Urinary bladder (tissue), 4 donors: Measurements from ENCODE around the gene KDM2B. TPM values are rescaled to one million over a fixed set of nuclear protein-coding genes. Genes with fewer than 3 reads are reported as not detected.
"Not testable (repeated sequence)": the region's sequence is repeated elsewhere in the genome, so short reads cannot be mapped to it uniquely, and the experiment has no call there.

ENCODE experiments used
- DNase-seq: peaks from one replicate; pipeline ENCODE4 v3.0.0-alpha.2; 2015; ENCODE audit errors: extremely low spot score
- H3K27ac ChIP-seq: one replicate; pipeline ENCODE4 v1.5.1; 2013; ENCODE audit warnings: low read depth, mild to moderate bottlenecking, moderate library complexity
- H3K36me3 ChIP-seq: one replicate; pipeline ENCODE4 v1.6.1; 2013; ENCODE audit warnings: mild to moderate bottlenecking, moderate library complexity; ENCODE audit not compliant: insufficient read depth
- H3K4me1 ChIP-seq: one replicate; pipeline ENCODE4 v1.6.1; 2013; ENCODE audit warnings: mild to moderate bottlenecking, moderate library complexity; ENCODE audit not compliant: insufficient read depth
- H3K4me3 ChIP-seq: one replicate; pipeline ENCODE4 v1.5.1; 2013; ENCODE audit warnings: low read depth, low read length
- WGBS: extraction: QIAGEN DNeasy Blood & Tissue Kit; methylation state at CpG from one replicate; pipeline ENCODE4 v1.1.7; 2013; 5-methylcytosine and 5-hydroxymethylcytosine counted together
- polyA plus RNA-seq: library from polyadenylated mRNA; stranded (reverse); fragments of 200-250 nt; gene quantifications from one replicate; pipeline ENCODE4 v1.2.3, GENCODE V29; 2013
- total RNA-seq: library from RNA; depleted of rRNA; stranded (reverse); fragments of >200 nt; gene quantifications from one replicate; pipeline ENCODE4 v1.2.3, GENCODE V29; 2014
- donor health status: healthy with polysubstance abuse.
- donor health status: healthy.

Gene KDM2B
- total and polyA plus RNA-seq, 2 donors, result 18.7 to 23.3 TPM

DNA sequence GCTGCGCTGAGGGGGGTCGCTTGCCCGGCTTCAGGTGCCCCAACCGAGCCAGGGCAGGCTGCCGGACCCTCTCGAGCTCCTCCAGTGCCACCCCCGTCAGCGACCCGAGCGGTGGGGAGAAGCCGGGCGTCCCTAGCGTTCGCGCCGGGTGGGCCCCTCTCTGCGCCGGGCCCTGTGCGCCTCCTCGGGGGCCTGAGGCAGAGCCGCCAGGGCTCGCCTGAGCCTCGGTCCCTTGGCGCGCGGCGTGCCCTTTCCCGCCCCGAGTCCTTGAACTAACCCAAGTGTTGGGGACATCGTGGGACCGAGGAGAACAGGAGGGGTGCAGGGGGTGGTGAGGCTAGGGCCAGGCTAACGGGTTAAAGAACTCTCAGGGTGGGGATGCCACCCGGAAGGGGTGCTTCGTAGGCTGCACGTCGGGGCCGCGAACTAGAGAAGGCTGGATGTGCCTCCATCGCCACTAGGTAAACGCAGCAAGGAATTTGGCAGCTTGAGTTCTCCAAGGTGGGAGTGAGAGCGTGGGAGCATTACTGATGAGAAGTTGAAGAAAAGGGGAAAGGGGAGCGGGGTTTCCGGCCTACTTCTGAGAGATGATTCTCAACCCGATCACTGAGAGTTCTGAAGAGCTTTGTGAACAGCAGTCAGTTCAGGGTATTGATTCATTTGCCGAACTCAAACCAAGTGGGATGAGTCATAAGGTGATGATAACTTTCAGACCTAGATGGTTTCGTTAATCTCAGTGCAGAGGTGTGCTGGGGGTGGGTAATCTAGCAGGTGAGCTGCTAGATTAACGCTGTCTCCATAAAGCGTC lies 180.3 kb downstream of the KDM2B start:
- WGBS, result 2% methylated on average over 48 of the region's 48 CpGs
- H3K36me3 ChIP-seq, result no peaks in the 10 kb centered on the region
- H3K4me3 ChIP-seq, result peak overlapping the region; percentile 78
- no peak for DNase-seq
- no peaks in the 10 kb centered on the region for H3K4me1 ChIP-seq
- peak overlapping the region; percentile 83 for H3K27ac ChIP-seq

DNA sequence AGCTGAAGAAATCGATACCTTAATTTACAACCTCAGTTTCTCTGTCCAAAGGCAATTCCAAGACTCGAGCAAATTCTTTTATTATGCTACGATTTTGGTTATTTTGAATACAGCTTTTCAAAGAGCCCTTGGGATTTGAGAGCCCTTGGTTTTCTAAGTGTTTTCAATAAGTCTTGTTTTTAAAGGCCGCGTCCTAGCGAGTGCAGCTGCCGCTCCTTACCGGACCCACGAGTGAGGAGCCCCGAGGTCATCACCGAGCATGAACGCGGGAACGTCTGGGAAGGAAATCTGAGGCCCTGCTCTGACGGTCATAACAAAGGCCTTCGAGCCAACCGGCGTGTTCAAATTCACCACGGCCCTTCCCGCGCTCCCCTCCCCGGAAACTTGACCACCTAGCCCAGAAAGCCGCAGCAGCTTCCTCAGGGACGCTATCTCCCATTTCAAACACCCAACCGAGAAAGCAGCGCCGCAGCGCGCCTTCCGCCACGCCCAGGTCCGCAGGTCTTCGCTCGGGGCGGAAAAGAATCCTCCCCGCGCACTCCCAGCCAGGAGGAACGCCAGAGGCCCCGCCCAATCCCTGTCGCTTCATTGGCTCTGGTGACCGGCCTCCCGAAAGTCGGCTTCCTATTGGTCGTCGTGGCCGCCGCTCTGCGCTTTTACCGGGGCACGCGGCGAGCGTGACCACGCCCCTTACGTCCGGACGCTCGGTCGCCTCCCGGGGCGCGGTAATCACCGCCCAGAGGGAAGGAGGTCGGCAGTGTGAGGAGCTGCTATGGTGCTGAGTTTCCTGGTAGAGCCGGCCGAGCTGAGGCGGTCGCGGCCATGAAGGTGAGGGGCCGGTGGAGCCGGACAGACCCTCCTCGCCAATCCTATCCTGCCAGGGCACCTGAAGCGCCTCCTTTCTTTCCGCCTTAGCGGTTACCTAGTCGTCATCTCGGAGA lies 181.2 kb downstream of the KDM2B start, which contains the start of gene RNF34:
TSS of gene RNF34 (plus strand) at position 728 of the 941 bp plus-strand sequence. CDS start at position 823, 95 bp downstream.
- H3K27ac ChIP-seq, result peak within 1 kb of the TSS; percentile 83
- H3K36me3 ChIP-seq, result no peaks in the 10 kb centered on the region
- H3K4me3 ChIP-seq, result peak within 1 kb of the TSS; percentile 78
- H3K4me1 ChIP-seq, result no peaks in the 10 kb centered on the region
- DNase-seq, result peak; percentile 92
- under 1% methylated on average over 77 of the region's 77 CpGs for WGBS

DNA sequence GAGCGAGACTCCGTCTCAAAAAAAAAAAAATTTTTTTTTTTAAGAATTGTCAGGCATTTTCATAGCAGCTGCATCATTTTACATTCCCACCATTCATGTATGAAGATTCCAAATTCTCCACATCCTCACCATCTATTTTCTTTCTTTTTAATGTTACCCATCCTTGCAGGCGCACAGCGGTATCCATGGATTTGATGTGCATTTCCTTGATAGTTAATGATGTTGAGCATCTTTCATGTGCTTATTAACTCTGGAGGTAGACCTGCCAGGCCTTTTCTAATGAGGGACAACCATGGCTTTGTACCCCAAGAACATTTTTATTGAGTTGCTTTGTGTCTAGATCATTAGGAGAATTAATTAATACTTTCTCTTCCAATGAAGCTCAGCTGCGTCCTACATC lies 182.5 kb downstream of the KDM2B start:
- Histone ChIP-seq H3K4me3 (no peak overlapping the region), H3K4me1 (no peaks in the 10 kb centered on the region), H3K27ac (no peak overlapping the region), H3K36me3 (no peaks in the 10 kb centered on the region)
- WGBS, result over 99% methylated on average over 5 of the region's 5 CpGs
- DNase-seq, result no peak

DNA sequence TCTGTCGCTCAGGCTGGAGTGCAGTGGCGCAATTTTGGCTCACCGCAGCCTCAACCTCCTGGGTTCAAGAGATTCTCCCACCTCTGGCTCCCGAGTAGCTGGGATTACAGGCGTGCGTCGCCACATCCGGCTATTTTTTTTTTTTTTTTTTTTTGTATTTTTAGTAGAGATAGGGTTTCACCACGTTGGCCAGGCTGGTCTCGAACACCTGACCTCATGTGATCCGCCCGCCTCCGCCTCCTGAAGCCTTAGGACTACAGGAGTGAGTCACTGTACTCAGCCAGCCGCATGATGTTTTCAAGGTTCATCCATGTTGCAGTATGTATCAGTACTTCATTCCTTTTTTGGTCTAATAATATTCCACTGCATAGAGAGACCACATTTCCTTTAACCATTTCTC lies 183.3 kb downstream of the KDM2B start:
- DNase-seq, result no peak
- H3K4me3 ChIP-seq, result no peak overlapping the region
- H3K4me1 ChIP-seq, result no peaks in the 10 kb centered on the region
- no peak overlapping the region for H3K27ac ChIP-seq
- WGBS, result 94% methylated on average over 14 of the region's 14 CpGs
- no peaks in the 10 kb centered on the region for H3K36me3 ChIP-seq

DNA sequence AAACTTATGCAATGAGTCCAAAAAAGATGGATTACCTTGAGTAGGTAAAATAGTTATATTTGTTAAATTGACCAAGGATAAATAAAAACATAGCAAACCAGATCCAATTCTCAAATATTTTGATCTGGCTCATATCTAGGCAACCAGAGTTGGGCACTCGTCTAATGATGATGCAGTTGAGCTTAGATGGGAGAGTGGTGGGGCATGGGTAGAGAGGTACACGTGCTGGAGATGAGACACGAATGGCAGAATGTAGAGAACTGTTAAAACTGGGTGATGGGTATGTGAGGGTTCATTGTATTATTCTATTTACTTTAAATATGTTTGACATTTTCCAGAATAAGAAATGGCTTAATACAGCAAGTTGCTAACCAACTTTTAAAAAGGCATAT lies 188.5 kb downstream of the KDM2B start:
- Histone ChIP-seq H3K27ac (no peak overlapping the region), H3K4me1 (no peaks in the 10 kb centered on the region), H3K36me3 (no peaks in the 10 kb centered on the region), H3K4me3 (no peak overlapping the region)
- DNase-seq, result no peak
- 80% methylated on average over 3 of the region's 3 CpGs for WGBS

DNA sequence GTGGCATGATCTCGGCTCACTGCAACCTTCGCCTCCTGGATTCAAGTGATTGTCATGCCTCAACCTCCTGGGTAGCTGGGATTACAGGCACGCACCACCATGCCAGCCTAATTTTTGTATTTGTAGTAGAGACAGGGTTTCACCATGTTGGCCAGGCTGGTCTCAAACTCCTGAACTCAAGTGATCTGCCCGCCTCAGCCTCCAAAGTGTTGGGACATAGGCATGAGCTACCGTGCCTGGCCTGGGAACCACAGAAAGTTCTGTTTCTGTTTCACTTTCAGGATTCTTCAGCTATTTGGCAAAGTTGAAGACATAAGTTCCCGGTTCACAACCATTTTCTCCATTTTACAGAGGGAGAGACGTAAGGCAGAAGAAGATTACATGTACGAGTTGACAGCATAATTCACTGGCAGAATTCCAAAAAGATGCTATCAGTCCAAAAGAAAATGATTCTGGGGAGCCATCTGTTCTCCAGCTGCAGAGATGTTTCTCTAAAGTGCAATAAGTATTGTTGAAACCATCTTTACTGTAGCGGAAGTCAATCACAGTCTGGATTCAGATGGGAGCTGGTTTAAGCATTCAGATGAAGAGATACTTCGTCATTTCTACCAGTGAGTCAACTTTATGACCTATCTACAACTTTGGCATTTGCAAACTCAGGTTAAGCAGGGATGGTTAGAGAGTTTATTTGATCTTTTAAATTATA lies 189.1 kb downstream of the KDM2B start:
- H3K36me3 ChIP-seq, result no peaks in the 10 kb centered on the region
- 45% methylated on average over 10 of the region's 10 CpGs for WGBS
- no peak for DNase-seq
- peak overlapping the region; percentile 4 for H3K4me3 ChIP-seq
- H3K27ac ChIP-seq, result no peak overlapping the region
- no peaks in the 10 kb centered on the region for H3K4me1 ChIP-seq

DNA sequence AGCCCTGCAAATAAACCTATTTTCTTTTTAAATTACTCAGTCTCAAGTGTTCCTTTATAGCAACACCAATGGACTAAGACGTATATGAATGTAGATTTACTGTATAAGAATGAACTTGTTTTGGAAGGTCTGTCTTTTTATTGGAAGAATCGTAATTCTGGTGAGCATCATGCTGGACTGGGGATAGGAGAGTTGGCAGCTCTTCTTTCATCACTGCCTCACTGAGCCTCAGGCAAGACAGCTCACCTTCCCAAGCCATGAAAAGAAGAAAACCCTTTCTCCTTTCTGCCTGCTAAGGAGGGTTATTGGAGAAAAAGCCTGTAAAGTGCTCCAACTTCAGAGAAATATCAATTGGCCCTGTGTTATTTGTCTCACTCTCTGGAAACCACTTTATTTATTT lies 190.0 kb downstream of the KDM2B start:
- no peaks in the 10 kb centered on the region for H3K36me3 ChIP-seq
- H3K27ac ChIP-seq, result no peak overlapping the region
- H3K4me3 ChIP-seq, result no peak overlapping the region
- H3K4me1 ChIP-seq, result no peaks in the 10 kb centered on the region
- WGBS, result 74% methylated on average over 2 of the region's 2 CpGs
- DNase-seq, result no peak

DNA sequence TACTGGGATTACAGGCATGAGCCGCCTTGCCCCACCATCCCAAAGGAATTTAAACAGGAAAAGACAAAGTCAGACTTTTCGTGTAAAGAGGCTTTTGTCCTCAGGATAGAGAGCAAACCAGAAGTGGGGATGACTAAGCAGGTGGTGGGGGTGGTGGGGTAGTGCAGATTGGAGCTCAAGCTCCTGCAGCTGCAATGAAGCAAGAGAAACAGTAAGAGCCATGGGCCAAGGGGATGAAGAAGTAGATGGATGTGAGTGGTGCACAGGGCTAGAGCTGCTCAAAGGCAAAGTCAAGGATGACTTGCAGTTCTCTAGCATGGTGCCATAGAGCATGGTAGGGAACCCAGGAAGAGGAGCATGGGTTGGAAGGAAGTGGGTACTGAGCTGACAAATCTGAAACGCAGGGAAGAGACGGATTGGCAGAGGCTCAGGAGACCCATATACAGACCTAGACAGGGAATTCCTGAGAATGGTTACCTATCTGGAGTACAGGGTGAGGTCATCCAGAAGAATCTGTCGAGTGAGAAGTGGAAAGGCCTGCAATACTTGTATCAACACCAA lies 192.3 kb downstream of the KDM2B start:
- H3K36me3 ChIP-seq, result no peaks in the 10 kb centered on the region
- no peak for DNase-seq
- H3K27ac ChIP-seq, result no peak overlapping the region
- 69% methylated on average over 5 of the region's 5 CpGs for WGBS
- H3K4me3 ChIP-seq, result no peak overlapping the region
- no peaks in the 10 kb centered on the region for H3K4me1 ChIP-seq

DNA sequence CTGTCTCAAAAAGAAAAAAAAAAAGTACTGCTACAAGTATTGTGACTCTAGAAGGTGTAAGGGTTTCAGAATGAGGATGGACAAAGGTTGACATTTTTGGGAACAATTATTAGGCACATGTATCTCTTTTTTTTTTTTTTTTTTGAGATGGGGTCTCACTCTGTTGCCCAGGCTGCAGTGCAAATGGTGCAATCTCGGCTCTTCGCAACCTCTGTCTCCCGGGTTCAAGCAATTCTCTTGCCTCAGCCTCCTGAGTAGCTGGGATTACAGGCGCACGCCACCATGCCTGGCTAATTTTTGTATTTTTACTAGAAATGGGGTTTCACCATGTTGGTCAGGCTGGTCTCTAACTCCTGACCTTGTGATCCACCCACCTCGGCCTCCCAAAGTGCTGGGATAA lies 195.9 kb downstream of the KDM2B start:
- not testable (repeated sequence) for H3K27ac ChIP-seq, H3K4me3 ChIP-seq, H3K36me3 ChIP-seq, H3K4me1 ChIP-seq, DNase-seq
- WGBS, result 68% methylated on average over 6 of the region's 6 CpGs

DNA sequence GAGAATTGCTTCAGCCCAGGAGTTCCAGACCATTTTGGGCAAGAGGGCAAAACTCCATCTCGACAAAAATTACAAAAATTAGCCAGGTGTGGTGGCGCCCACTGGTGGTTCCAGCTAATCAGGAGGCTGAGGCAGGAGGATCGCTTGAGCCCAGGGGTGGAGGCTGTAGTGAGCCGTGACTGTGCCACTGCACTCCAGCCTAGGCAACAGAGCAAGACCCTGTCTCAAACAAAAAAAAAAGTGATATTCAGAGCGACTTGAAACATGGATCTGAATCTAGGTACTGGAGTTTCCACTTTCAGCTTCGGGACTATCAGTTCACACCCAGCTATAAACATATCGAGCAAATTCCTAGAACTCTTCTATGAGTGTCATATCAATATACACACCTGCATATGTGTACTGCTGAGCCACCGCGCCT lies 197.2 kb downstream of the KDM2B start:
- H3K4me1 ChIP-seq, result no peaks in the 10 kb centered on the region
- H3K27ac ChIP-seq, result no peak overlapping the region
- DNase-seq, result no peak
- 94% methylated on average over 9 of the region's 9 CpGs for WGBS
- no peak overlapping the region for H3K4me3 ChIP-seq
- no peaks in the 10 kb centered on the region for H3K36me3 ChIP-seq

DNA sequence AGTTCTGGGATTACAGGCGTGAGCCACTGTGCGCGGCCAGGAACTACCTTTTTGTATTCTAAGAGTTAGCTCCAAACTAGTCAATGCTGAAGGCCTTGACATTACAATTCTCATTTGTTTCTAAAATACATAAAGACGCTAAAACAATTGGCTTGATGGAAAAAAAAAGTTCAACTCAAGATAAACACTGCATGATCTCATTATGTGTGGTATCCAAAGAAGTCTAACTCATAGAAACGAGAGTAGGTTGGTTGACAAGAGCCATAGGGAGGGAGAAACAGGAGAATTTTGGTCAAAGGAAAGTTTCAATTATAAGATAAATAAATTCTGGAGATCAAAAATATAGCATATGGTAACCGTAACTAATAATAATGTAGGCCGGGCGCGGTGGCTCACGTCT lies 200.9 kb downstream of the KDM2B start:
- Histone ChIP-seq H3K4me3 (no peak overlapping the region), H3K27ac (no peak overlapping the region), H3K4me1 (no peaks in the 10 kb centered on the region), H3K36me3 (no peaks in the 10 kb centered on the region)
- no peak for DNase-seq
- WGBS, result 84% methylated on average over 10 of the region's 10 CpGs
